ENCODE data around the gene FGF18.

The FGF18 gene

GRCh38 chr5:171387345-171387969 lies 32.0 kb upstream of the FGF18 start, which contains the start of gene NPM1:
Gene NPM1 (plus strand): TSS chr5:171387849. CDS start chr5:171387949, 100 bp downstream.
- TF ChIP-seq CTCF (IDR thresholded peaks at IDR 0.05): no peak

GRCh38 chr5:171387970-171388815 lies 31.3 kb upstream of the FGF18 start:
- TF ChIP-seq CTCF (IDR thresholded peaks at IDR 0.05): no peak

GRCh38 chr5:171388816-171389168 lies 30.7 kb upstream of the FGF18 start:
- TF ChIP-seq CTCF (IDR thresholded peaks at IDR 0.05): no peak

GRCh38 chr5:171390883-171391677 lies 28.4 kb upstream of the FGF18 start:
- no peak for TF ChIP-seq CTCF (IDR thresholded peaks at IDR 0.05)

- no peak for TF ChIP-seq CTCF (IDR thresholded peaks at IDR 0.05)
These were observed 27.4 kb upstream of the FGF18 start for GRCh38 chr5:171391996-171392577.

GRCh38 chr5:171392585-171393159 lies 26.8 kb upstream of the FGF18 start:
- no peak for TF ChIP-seq CTCF (IDR thresholded peaks at IDR 0.05)

- TF ChIP-seq CTCF (IDR thresholded peaks at IDR 0.05): no peak
These were observed 24.4 kb upstream of the FGF18 start for GRCh38 chr5:171395042-171395441.

Data from LNCAP (cell line).